H1 (cell line): ENCODE measurements around the gene GEMIN7. TPM values are rescaled to one million over a fixed set of nuclear protein-coding genes. Genes with fewer than 3 reads are reported as not detected.

Source experiments
- CTCF ChIA-PET: fragments of 300-600 bp; sonication (Branson Sonifier 250); formaldehyde crosslinking; loops from one replicate; lab custom pipeline; 2021; ENCODE audit not compliant: partially characterized antibody; lab: Charles Lee
- POLR2A ChIA-PET: fragments of 300-600 bp; sonication (Branson Sonifier 250); formaldehyde crosslinking; loops from one replicate; lab custom pipeline; 2021; ENCODE audit warnings: inconsistent platforms; ENCODE audit not compliant: partially characterized antibody; lab: Charles Lee
- DNase-seq, 2 experiments: peaks; one replicate each; pipeline versions ENCODE4 v3.0.0 to v3.0.0-alpha.2; 2010 to 2022; ENCODE audit warnings: low spot score in 2 of 2, low read depth in 1 of 2, mixed read lengths in 1 of 2
- FAIRE-seq: peaks from 2 replicates; lab custom pipeline; 2011; peaks lifted over from hg19 to GRCh38; lab: Jason Lieb, UNC
- H2AFZ ChIP-seq: 2 replicates; pipeline ENCODE4 v1.8.1; 2012; ENCODE audit warnings: low read length, inconsistent platforms
- H2AK5ac ChIP-seq: 2 replicates; pipeline ENCODE4 v1.6.1; 2013; ENCODE audit warnings: low read depth, low read length
- H2BK120ac ChIP-seq: replicated peaks from 2 replicates; pipeline ENCODE3; 2013; ENCODE audit warnings: low read depth, low read length, inconsistent platforms
- H2BK12ac ChIP-seq: 2 replicates; pipeline ENCODE4 v1.6.1; 2013; ENCODE audit warnings: low read depth, low read length
- H2BK15ac ChIP-seq: 2 replicates; pipeline ENCODE4 v1.6.1; 2013; ENCODE audit warnings: low read length
- H2BK20ac ChIP-seq: 2 replicates; pipeline ENCODE4 v1.6.1; 2013; ENCODE audit warnings: low read length
- H2BK5ac ChIP-seq: 2 replicates; pipeline ENCODE4 v1.6.1; 2013; ENCODE audit warnings: low read depth, low read length
- H3K14ac ChIP-seq: 2 replicates; pipeline ENCODE4 v1.6.1; 2013; ENCODE audit warnings: inconsistent platforms; ENCODE audit not compliant: insufficient read length
- H3K18ac ChIP-seq: 2 replicates; pipeline ENCODE4 v1.6.1; 2013; ENCODE audit warnings: low read length; ENCODE audit errors: extremely low read depth
- H3K23ac ChIP-seq: 2 replicates; pipeline ENCODE4 v1.6.1; 2013; ENCODE audit warnings: inconsistent platforms; ENCODE audit not compliant: insufficient read length
- H3K23me2 ChIP-seq: 2 replicates; pipeline ENCODE4 v1.6.1; 2013; ENCODE audit warnings: low read depth, low read length
- H3K27ac ChIP-seq: 2 replicates; pipeline ENCODE4 v1.6.1; 2011; ENCODE audit warnings: low read depth, low read length, inconsistent platforms
- H3K27me3 ChIP-seq, 4 experiments: replicated peaks in 1 of 4; 1 replicate in 1 of 4; 2 replicates in 3 of 4; pipeline versions ENCODE4 v1.6.1 to v1.8.1; 2011 to 2013; ENCODE audit warnings: low read length in 3 of 4, mild to moderate bottlenecking in 3 of 4, inconsistent platforms in 2 of 4, mixed read lengths in 2 of 4, moderate library complexity in 1 of 4; ENCODE audit not compliant: control insufficient read depth in 3 of 4, insufficient read depth in 3 of 4; ENCODE audit errors: extremely low read depth in 1 of 4
- H3K36me3 ChIP-seq, 4 experiments: 2 replicates each; pipeline versions ENCODE4 v1.6.1 to v1.8.1; 2011 to 2013; ENCODE audit warnings: mild to moderate bottlenecking in 4 of 4, low read length in 3 of 4, moderate library complexity in 2 of 4, control low read depth in 1 of 4, inconsistent platforms in 1 of 4; ENCODE audit not compliant: insufficient read depth in 4 of 4, control insufficient read depth in 2 of 4
- H3K4ac ChIP-seq: replicated peaks from 2 replicates; pipeline ENCODE3; 2013; ENCODE audit warnings: low read length, low read depth, mixed read lengths, inconsistent platforms; ENCODE audit not compliant: insufficient read length
- H3K4me1 ChIP-seq, 4 experiments: replicated peaks in 1 of 4; 1 replicate in 1 of 4; 2 replicates in 3 of 4; pipeline versions ENCODE4 v1.6.1 to v1.8.1; 2011 to 2013; ENCODE audit warnings: low read length in 3 of 4, inconsistent platforms in 2 of 4, mixed read lengths in 1 of 4; ENCODE audit not compliant: insufficient read depth in 4 of 4, control insufficient read depth in 3 of 4
- H3K4me2 ChIP-seq, 2 experiments: 2 replicates each; pipeline versions ENCODE4 v1.6.1 to v1.8.1; 2011 to 2013; ENCODE audit warnings: low read depth in 2 of 2, low read length in 2 of 2, control low read depth in 1 of 2, inconsistent platforms in 1 of 2, mild to moderate bottlenecking in 1 of 2; ENCODE audit not compliant: insufficient read depth in 1 of 2
- H3K4me3 ChIP-seq, 4 experiments: fragments of 200-600, 300-600 bp in 1 of 4; sonication (generic), shearing (Covaris generic), sonication (Bioruptor Twin) in 1 of 4; 2 replicates each; pipeline versions ENCODE4 v1.5.1 to v1.8.1; 2011 to 2016; ENCODE audit warnings: low read length in 4 of 4, low read depth in 3 of 4, control low read depth in 2 of 4, inconsistent platforms in 2 of 4, mild to moderate bottlenecking in 2 of 4, mixed read lengths in 1 of 4, moderate library complexity in 1 of 4; ENCODE audit not compliant: insufficient read depth in 2 of 4; ENCODE audit errors: extremely low read depth in 1 of 4
- H3K56ac ChIP-seq: replicated peaks from 2 replicates; pipeline ENCODE3; 2013; ENCODE audit warnings: low read depth, mild to moderate bottlenecking, mixed read lengths, low read length, inconsistent platforms; ENCODE audit not compliant: insufficient read length
- H3K79me1 ChIP-seq: 2 replicates; pipeline ENCODE4 v1.6.1; 2013; ENCODE audit warnings: low read depth, low read length, control low read depth
- H3K79me2 ChIP-seq, 2 experiments: 2 replicates each; pipeline versions ENCODE4 v1.6.1 to v1.8.1; 2012 to 2013; ENCODE audit warnings: low read length in 2 of 2, mild to moderate bottlenecking in 2 of 2, inconsistent platforms in 1 of 2; ENCODE audit not compliant: insufficient read depth in 2 of 2, control insufficient read depth in 1 of 2
- H3K9ac ChIP-seq, 4 experiments: replicated peaks in 1 of 4; 1 replicate in 1 of 4; 2 replicates in 3 of 4; pipeline versions ENCODE4 v1.6.1 to v1.8.1; 2011 to 2013; ENCODE audit warnings: low read depth in 3 of 4, low read length in 3 of 4, control low read depth in 2 of 4, mild to moderate bottlenecking in 2 of 4, moderate library complexity in 2 of 4, inconsistent platforms in 1 of 4; ENCODE audit errors: extremely low read depth in 1 of 4
- H3K9me3 ChIP-seq, 2 experiments: 2 replicates each; pipeline versions ENCODE4 v1.6.1 to v1.8.1; 2012 to 2013; ENCODE audit warnings: mild to moderate bottlenecking in 2 of 2, moderate library complexity in 2 of 2, control low read depth in 1 of 2, inconsistent platforms in 1 of 2, low read depth in 1 of 2, low read length in 1 of 2, mixed read lengths in 1 of 2; ENCODE audit not compliant: insufficient read depth in 2 of 2
- H4K20me1 ChIP-seq, 2 experiments: replicated peaks in 1 of 2; 2 replicates each; pipeline versions ENCODE3 to v1.8.1; 2011 to 2013; ENCODE audit warnings: inconsistent platforms in 2 of 2, low read length in 2 of 2, mild to moderate bottlenecking in 1 of 2; ENCODE audit not compliant: insufficient read depth in 2 of 2, control insufficient read depth in 1 of 2
- H4K5ac ChIP-seq: 2 replicates; pipeline ENCODE4 v1.6.1; 2013; ENCODE audit warnings: low read length, low read depth, mixed read lengths, inconsistent platforms; ENCODE audit not compliant: insufficient read length
- H4K8ac ChIP-seq: 2 replicates; pipeline ENCODE4 v1.8.0; 2013; ENCODE audit warnings: mild to moderate bottlenecking, moderate library complexity, low read length, inconsistent platforms; ENCODE audit not compliant: insufficient read depth; ENCODE audit errors: extremely low read depth
- H4K91ac ChIP-seq: replicated peaks from 2 replicates; pipeline ENCODE3; 2013; ENCODE audit warnings: low read length, mixed read lengths, inconsistent platforms; ENCODE audit not compliant: insufficient read length
- ASH2L ChIP-seq: fragments of 200-600, 300-600 bp; sonication (generic); IDR thresholded peaks from one replicate; pipeline ENCODE4 v1.7.1; 2017; ENCODE audit warnings: low read length
- FOSL1 ChIP-seq: IDR thresholded peaks from 2 replicates; pipeline ENCODE4 v1.6.1; 2011; ENCODE audit warnings: mild to moderate bottlenecking, low read depth, low read length, moderate library complexity; ENCODE audit not compliant: insufficient read depth
- HDAC2 ChIP-seq, 2 experiments: fragments of 300-600 bp in 1 of 2; sonication (generic) in 1 of 2; IDR thresholded peaks; 2 replicates each; pipeline ENCODE4 v1.6.1; 2011 to 2012; ENCODE audit warnings: low read depth in 2 of 2, low read length in 2 of 2, mild to moderate bottlenecking in 2 of 2, moderate library complexity in 2 of 2, borderline replicate concordance in 1 of 2, inconsistent platforms in 1 of 2
- RBBP5 ChIP-seq: IDR thresholded peaks from 2 replicates; pipeline ENCODE4 v1.7.1; 2012; ENCODE audit warnings: low read depth, mild to moderate bottlenecking, inconsistent platforms, low read length, moderate library complexity, borderline replicate concordance
- RFX5 ChIP-seq: IDR thresholded peaks from 2 replicates; pipeline ENCODE4 v1.6.1; 2011; ENCODE audit warnings: low read depth, low read length, improper control_type of control experiment, borderline replicate concordance
- SIN3A ChIP-seq, 2 experiments: IDR thresholded peaks in 1 of 2; conservative IDR thresholded peaks in 1 of 2; 2 replicates each; pipeline ENCODE4 v1.6.1; 2011 to 2012; ENCODE audit warnings: low read length in 2 of 2, improper control_type of control experiment in 1 of 2, low read depth in 1 of 2, mild to moderate bottlenecking in 1 of 2
- TAF1 ChIP-seq: IDR thresholded peaks from 2 replicates; pipeline ENCODE4 v1.6.1; 2011; ENCODE audit warnings: mild to moderate bottlenecking, low read depth, low read length
- WGBS, 2 experiments: shearing (Covaris generic) in 1 of 2; methylation state at CpG; one replicate each; pipeline versions ENCODE4 v1.1.6 to v1.1.7; 2013 to 2015; ENCODE audit warnings: low lambda C conversion rate in 2 of 2, mixed read lengths in 2 of 2, inconsistent platforms in 1 of 2, low coverage in 1 of 2, missing lambda C conversion rate in 1 of 2; ENCODE audit not compliant: insufficient replicate concordance in 2 of 2, insufficient coverage in 1 of 2, insufficient read length in 1 of 2; ENCODE audit errors: extremely low coverage in 1 of 2, missing lambda C conversion rate in 1 of 2; 5-methylcytosine and 5-hydroxymethylcytosine counted together
- polyA plus RNA-seq, 7 experiments: library from polyadenylated mRNA; depleted of rRNA in 3 of 7; stranded (reverse) in 5 of 7; unstranded in 2 of 7; fragments of >200 nt in 5 of 7; fragments of 200-250 nt in 2 of 7; gene quantifications; 1 replicate in 5 of 7; 2 replicates in 1 of 7; 4 replicates in 1 of 7; pipeline versions ENCODE4 v1.2.1 to v1.2.3, GENCODE V29; 2011 to 2013; ENCODE audit warnings: missing spikeins in 2 of 7, mixed read lengths in 2 of 7
- total RNA-seq: library from RNA; stranded (reverse); fragmentation: NEBNext Ultra II Directional; extraction: Animal tissue kit (Norgen Biotek cat#: 25700); gene quantifications from 2 replicates; pipeline ENCODE4 v1.2.1, GENCODE V29; 2021
- TF ChIP-seq, protein P1 (sequence below): IDR thresholded peaks from 2 replicates; pipeline ENCODE4 v1.6.1; 2011; ENCODE audit warnings: low read depth, mild to moderate bottlenecking, low read length; ENCODE audit not compliant: insufficient read depth
- TF ChIP-seq, protein P2 (sequence below): IDR thresholded peaks from 2 replicates; pipeline ENCODE4 v1.6.1; 2012; ENCODE audit warnings: inconsistent platforms
- TF ChIP-seq, protein P3 (sequence below): IDR thresholded peaks from 2 replicates; pipeline ENCODE4 v1.6.1; 2012; ENCODE audit warnings: low read length, inconsistent platforms

The GEMIN7 gene
- total and polyA plus RNA-seq, 2 of the 8 experiments (the other 6 are each of a cell fraction or from before 2014, with no cell fraction given), result 48.0 to 91.6 TPM

DNA sequence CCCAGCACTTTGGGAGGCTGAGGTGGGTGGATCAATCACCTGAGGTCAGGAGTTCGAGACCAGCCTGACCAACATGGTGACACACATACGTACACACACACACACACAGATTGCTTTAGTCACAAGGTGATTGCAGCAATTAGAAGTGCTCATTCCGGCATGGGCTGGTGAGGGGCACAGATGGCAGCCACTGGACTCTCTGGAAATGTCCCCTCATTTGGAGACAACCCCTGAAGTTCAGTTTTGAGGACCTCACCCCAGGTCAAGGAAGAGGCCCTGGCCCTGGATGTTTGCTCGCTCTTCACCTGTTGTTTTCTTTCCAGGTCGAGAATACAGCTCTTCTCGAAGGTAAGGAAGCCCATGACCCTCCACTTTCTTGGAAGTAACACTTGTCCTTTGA is 8.8 kb upstream of the GEMIN7 start:
- no peak overlapping the region for H4K8ac ChIP-seq
- no peak overlapping the region for H2AK5ac ChIP-seq
- H3K4me3 ChIP-seq, result no peak overlapping the region
- H3K56ac ChIP-seq, result no peak overlapping the region
- no peak overlapping the region for H3K18ac ChIP-seq
- no peak overlapping the region for H3K14ac ChIP-seq
- no peak overlapping the region for H3K4me2 ChIP-seq
- peaks cover 2 to 8% of the 10 kb centered on the region in 2 experiments for H4K20me1 ChIP-seq
- no peak overlapping the region for H2BK5ac ChIP-seq
- H2BK12ac ChIP-seq, result no peak overlapping the region
- WGBS, 2 experiments, result 96% methylated on average over 6 of the region's 6 CpGs; no CpG with 5 or more reads in 1 of the 2 experiments
- no peak overlapping the region for H4K91ac ChIP-seq
- no peaks in the 10 kb centered on the region for H3K23me2 ChIP-seq
- no peaks in the 10 kb centered on the region for H3K27me3 ChIP-seq
- no peaks in the 10 kb centered on the region for H3K79me1 ChIP-seq
- H3K36me3 ChIP-seq, result peaks cover 2 to 44% (median 20%) of the 10 kb centered on the region in 4 experiments; a peak in 6 of 8 replicates
- H2AFZ ChIP-seq, result no peak overlapping the region
- H4K5ac ChIP-seq, result no peak overlapping the region
- peaks cover 2 to 9% (median 4%) of the 10 kb centered on the region in 4 experiments; a peak in 6 of 7 replicates for H3K4me1 ChIP-seq
- DNase-seq (no peak), FAIRE-seq (no peak)
- ChIA-PET CTCF (interaction anchor here (1.1 to 1.4 kb wide), 2 partner anchors 10 to 30 kb away, joined by 3 to 6 read pairs; no protein-coding TSS in a partner anchor), POLR2A (interaction anchor here (1.0 to 3.4 kb wide), 4 partner anchors 11 to 56 kb away, joined by 3 to 16 read pairs (median 4); partner anchors contain the start of gene PPP1R37)
- H3K4ac ChIP-seq, result no peak overlapping the region
- no peak overlapping the region for H3K27ac ChIP-seq
- no peak overlapping the region for H2BK20ac ChIP-seq
- H2BK120ac ChIP-seq, result no peak overlapping the region
- peaks cover 0 to 10% of the 10 kb centered on the region in 2 experiments; a peak in 2 of 4 replicates for H3K79me2 ChIP-seq
- no peak overlapping the region for H3K23ac ChIP-seq
- no peaks in the 10 kb centered on the region for H3K9me3 ChIP-seq
- H2BK15ac ChIP-seq, result no peak overlapping the region
- no peak overlapping the region for H3K9ac ChIP-seq
- TF ChIP-seq, protein P1, sequence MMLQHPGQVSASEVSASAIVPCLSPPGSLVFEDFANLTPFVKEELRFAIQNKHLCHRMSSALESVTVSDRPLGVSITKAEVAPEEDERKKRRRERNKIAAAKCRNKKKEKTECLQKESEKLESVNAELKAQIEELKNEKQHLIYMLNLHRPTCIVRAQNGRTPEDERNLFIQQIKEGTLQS, result no peak
- TF ChIP-seq SIN3A (conservative IDR thresholded peaks at IDR 0.05 in 1 of 2, IDR thresholded peaks at IDR 0.05 in 1 of 2; ENCODE audit: low read depth in 1 of 2, low read length in 2 of 2), result no peak
- TF ChIP-seq RFX5, result no peak
- TF ChIP-seq, protein P2, sequence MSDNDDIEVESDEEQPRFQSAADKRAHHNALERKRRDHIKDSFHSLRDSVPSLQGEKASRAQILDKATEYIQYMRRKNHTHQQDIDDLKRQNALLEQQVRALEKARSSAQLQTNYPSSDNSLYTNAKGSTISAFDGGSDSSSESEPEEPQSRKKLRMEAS, result no peak
- TF ChIP-seq TAF1, result no peak
- TF ChIP-seq, protein P3, sequence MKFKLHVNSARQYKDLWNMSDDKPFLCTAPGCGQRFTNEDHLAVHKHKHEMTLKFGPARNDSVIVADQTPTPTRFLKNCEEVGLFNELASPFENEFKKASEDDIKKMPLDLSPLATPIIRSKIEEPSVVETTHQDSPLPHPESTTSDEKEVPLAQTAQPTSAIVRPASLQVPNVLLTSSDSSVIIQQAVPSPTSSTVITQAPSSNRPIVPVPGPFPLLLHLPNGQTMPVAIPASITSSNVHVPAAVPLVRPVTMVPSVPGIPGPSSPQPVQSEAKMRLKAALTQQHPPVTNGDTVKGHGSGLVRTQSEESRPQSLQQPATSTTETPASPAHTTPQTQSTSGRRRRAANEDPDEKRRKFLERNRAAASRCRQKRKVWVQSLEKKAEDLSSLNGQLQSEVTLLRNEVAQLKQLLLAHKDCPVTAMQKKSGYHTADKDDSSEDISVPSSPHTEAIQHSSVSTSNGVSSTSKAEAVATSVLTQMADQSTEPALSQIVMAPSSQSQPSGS, result no peak
- TF ChIP-seq RBBP5, result no peak
- TF ChIP-seq ASH2L, result no peak
- TF ChIP-seq HDAC2 (IDR thresholded peaks at IDR 0.05; ENCODE audit: borderline replicate concordance in 1 of 2, low read depth in 2 of 2, low read length in 2 of 2), result no peak
- no peak for TF ChIP-seq FOSL1
